Spinal cord (tissue), 10 donors: ENCODE data around the gene GAMT. TPM values are rescaled to one million over a fixed set of nuclear protein-coding genes. Genes with fewer than 3 reads are reported as not detected.

Experiments
- DNase-seq, 6 donors: peaks; one replicate each; pipeline versions ENCODE4 v3.0.0 to v3.0.0-alpha.2; 2013 to 2015; ENCODE audit warnings: low spot score in 6 of 6, low read depth in 4 of 6
- H3K27ac ChIP-seq: one replicate; pipeline ENCODE4 v1.5.1; 2013; ENCODE audit warnings: low read depth, low read length, control low read depth
- H3K27me3 ChIP-seq: one replicate; pipeline ENCODE4 v1.6.1; 2013; ENCODE audit warnings: low read length; ENCODE audit not compliant: control insufficient read depth, insufficient read depth
- H3K36me3 ChIP-seq: one replicate; pipeline ENCODE4 v1.6.1; 2013; ENCODE audit warnings: low read length; ENCODE audit not compliant: control insufficient read depth, insufficient read depth
- H3K4me1 ChIP-seq: one replicate; pipeline ENCODE4 v1.6.1; 2013; ENCODE audit warnings: low read length; ENCODE audit not compliant: control insufficient read depth, insufficient read depth
- H3K4me3 ChIP-seq: one replicate; pipeline ENCODE4 v1.5.1; 2013; ENCODE audit warnings: low read depth, low read length, control low read depth
- H3K9me3 ChIP-seq: one replicate; pipeline ENCODE4 v1.6.1; 2013; ENCODE audit warnings: low read length; ENCODE audit not compliant: control insufficient read depth, insufficient read depth
- whole genome bisulfite sequencing: methylation state at CpG from one replicate; pipeline ENCODE4 v1.1.5; 2013; ENCODE audit warnings: missing lambda C conversion rate; ENCODE audit not compliant: insufficient coverage; 5-methylcytosine and 5-hydroxymethylcytosine counted together
- polyA plus RNA-seq, 2 donors: library from polyadenylated mRNA; unstranded; fragments of 120-200 nt; gene quantifications; one replicate each; pipeline ENCODE4 v1.2.1, GENCODE V29; 2013; ENCODE audit not compliant: insufficient read length in 2 of 2
- total RNA-seq, 2 donors: library from RNA; depleted of rRNA in 1 of 2; stranded (reverse); fragments of 120-200 nt in 1 of 2; fragments of >200 nt in 1 of 2; gene quantifications; one replicate each; pipeline versions ENCODE4 v1.2.3 to v1.2.4, GENCODE V29; 2013 to 2014
- donor health status: healthy.

Gene GAMT
- total and polyA plus RNA-seq, 4 donors = 15.5 to 81.2 (median 53.6) TPM

DNA sequence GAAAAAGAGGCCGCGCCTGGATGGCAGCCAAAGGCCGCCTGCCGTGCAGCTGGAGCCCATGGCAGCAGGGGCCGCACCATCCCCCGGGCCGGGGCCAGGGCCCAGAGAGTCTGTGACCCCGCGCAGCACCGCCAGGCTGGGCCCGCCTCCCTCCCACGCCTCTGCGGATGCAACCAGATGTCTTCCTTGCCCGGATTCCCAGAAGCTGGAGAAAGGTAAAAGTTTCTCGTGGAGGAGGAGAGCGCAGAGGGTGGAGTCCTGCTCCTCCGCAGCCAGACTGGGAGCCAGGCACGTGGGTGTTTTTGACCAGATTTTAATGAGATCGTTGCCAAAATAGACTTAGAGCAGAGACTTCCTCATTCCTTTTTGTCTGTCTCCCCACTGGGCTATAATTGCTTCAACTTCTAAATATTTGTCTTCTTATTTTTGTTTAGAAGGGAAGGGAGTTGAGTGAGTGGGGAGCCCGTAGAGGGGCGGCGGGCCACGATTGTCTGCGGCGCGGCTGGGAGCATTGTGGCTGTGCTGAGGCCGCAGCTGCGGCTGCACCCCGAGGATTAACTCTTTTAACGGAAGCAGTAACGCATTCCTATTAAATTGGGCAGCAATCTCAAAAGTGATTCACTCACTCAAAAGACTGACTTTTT lies 40.4 kb downstream of the GAMT start:
- DNase-seq = peak in 3 of 6 donors; percentile 73 to 91 (median 79)
- Histone ChIP-seq H3K4me1 (peaks cover 62% of the 10 kb centered on the region), H3K27ac (peak overlapping the region; percentile 82), H3K36me3 (peaks cover 65% of the 10 kb centered on the region), H3K27me3 (no peaks in the 10 kb centered on the region), H3K4me3 (peak overlapping the region; percentile 32), H3K9me3 (no peaks in the 10 kb centered on the region)
- 4% methylated on average over 29 of the region's 31 CpGs for WGBS

GRCh38 chr19:1360126-1360817 lies 41.1 kb downstream of the GAMT start:
- Histone ChIP-seq H3K36me3 (peaks cover 58% of the 10 kb centered on the region), H3K27me3 (no peaks in the 10 kb centered on the region), H3K27ac (peak overlapping the region; percentile 82), H3K4me3 (no peak overlapping the region), H3K9me3 (no peaks in the 10 kb centered on the region), H3K4me1 (peaks cover 67% of the 10 kb centered on the region)
- WGBS = 33% methylated on average over 30 of the region's 30 CpGs
- peak in 1 of 6 donors; percentile 22 for DNase-seq

- Histone ChIP-seq H3K9me3 (no peaks in the 10 kb centered on the region), H3K27me3 (no peaks in the 10 kb centered on the region), H3K36me3 (peaks cover 38% of the 10 kb centered on the region), H3K4me1 (peaks cover 68% of the 10 kb centered on the region), H3K4me3 (no peak overlapping the region), H3K27ac (no peak overlapping the region)
- DNase-seq = peak in 1 of 6 donors; percentile 87
- 61% methylated on average over 21 of the region's 24 CpGs for WGBS
Observed at GRCh38 chr19:1357531-1358109, 43.7 kb downstream of the GAMT start.

DNA sequence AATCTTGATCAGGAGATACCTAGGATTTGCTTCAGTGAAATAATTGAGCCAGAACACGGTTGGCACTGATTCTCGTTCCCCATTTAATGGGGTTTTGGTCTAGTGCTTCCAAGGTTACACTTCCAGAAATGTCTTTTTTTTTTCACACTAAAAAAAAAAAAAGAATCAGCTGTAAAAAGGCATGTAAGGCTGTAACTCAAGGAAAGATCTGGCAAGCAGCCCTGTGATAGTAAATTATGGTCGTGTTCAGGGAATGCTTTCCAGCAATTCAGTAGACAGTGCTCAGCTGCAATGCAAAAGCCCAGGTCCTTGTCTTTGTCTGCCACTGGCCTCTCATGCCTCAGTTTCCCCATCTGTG lies 44.9 kb downstream of the GAMT start:
- DNase-seq = peak in 4 of 6 donors; percentile 64 to 90 (median 74)
- H3K36me3 ChIP-seq = peaks cover 28% of the 10 kb centered on the region
- 10% methylated on average over 1 of the region's 3 CpGs for WGBS
- no peaks in the 10 kb centered on the region for H3K27me3 ChIP-seq
- peaks cover 56% of the 10 kb centered on the region for H3K4me1 ChIP-seq
- H3K27ac ChIP-seq = peak overlapping the region; percentile 91
- peak overlapping the region; percentile 75 for H3K4me3 ChIP-seq
- no peaks in the 10 kb centered on the region for H3K9me3 ChIP-seq

DNA sequence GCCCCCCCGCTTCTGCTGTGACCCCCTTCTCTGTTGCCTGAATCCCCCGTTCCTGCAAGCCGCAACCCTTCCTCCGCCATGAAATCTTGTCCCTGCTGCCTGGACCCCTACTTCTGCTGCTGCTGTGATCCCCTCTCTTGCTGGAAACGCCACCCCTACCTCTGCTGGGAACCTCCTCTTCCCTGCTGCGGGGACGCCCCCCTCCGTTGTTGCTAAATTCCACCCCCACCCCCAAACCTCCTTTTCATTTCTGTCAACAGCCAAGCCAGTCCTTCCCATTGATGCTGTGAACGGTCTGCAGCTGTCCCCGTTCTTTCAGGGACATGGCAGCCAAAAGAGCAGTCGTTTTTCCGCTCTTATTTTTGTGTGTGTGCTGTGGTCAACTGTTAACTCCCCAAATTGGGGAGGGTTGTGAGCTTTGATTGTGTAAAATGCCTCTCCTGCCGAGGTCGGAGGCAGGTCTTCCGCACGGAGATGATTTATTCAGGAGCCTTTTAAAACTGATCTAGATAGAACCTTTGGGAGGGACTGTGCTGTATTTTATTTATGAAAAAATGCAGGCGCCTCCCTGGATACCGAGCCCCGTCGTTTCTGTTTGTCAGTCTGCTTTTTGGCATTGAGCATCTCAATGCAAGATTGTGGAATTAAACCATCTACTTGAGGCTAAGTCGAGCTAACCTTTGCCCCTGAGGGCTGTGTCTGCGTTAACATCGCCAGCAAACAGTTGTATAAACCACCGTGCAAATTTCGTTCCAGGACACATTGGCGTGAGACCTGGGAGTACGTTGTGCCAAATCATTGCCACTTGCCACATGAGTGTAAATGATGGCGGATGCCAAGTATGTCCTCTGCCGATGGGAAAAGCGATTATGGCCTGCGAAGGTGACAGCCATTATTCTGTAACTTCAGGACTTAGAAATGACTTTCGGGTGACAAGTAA lies 45.5 kb downstream of the GAMT start:
- Histone ChIP-seq H3K4me3 (peak overlapping the region; percentile 75), H3K27ac (peak overlapping the region; percentile 91), H3K4me1 (peaks cover 50% of the 10 kb centered on the region), H3K27me3 (no peaks in the 10 kb centered on the region), H3K36me3 (peaks cover 24% of the 10 kb centered on the region), H3K9me3 (no peaks in the 10 kb centered on the region)
- DNase-seq = peak in 4 of 6 donors; percentile 57 to 92 (median 78)
- WGBS = 7% methylated on average over 32 of the region's 32 CpGs

DNA sequence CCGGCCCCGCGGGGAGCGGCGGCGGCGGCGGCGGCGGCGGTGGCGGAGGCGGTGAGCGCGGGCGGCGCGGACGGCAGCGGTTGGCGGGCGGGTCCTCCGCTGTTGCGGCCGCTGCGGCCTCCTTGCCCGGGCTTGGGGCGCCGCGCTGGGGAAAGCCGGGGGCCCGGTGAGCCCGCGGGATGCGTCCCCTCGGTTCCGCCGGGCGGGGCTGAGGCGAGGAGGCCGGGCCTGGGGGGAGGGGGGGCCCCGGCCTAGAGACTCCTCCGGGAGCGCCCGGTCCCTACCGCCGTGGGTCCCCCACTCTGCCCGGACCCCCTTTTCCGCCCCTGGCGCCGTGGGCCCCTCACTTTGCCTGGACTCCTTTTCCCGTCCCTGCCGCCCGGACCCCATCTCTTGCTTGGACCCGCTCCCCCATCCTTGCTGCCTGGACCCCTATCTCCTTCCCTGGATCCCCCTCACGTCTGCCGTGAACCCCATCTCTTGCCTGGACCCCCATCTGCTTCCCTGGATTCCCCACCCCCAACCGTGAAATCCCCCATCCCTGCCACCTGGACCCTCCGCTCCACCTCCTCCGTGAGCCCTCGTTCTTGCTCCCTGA lies 46.3 kb downstream of the GAMT start:
- Histone ChIP-seq H3K27ac (peak overlapping the region; percentile 91), H3K36me3 (peaks cover 16% of the 10 kb centered on the region), H3K9me3 (no peaks in the 10 kb centered on the region), H3K4me1 (peaks cover 42% of the 10 kb centered on the region), H3K4me3 (peak overlapping the region; percentile 75), H3K27me3 (no peaks in the 10 kb centered on the region)
- WGBS = 0% methylated on average over 61 of the region's 61 CpGs
- DNase-seq = no peak

- no peaks in the 10 kb centered on the region for H3K27me3 ChIP-seq
- no peak overlapping the region for H3K4me3 ChIP-seq
- peaks cover 5% of the 10 kb centered on the region for H3K36me3 ChIP-seq
- no peak for DNase-seq
- H3K9me3 ChIP-seq = no peaks in the 10 kb centered on the region
- WGBS = 94% methylated on average over 5 of the region's 9 CpGs
- H3K27ac ChIP-seq = no peak overlapping the region
- peaks cover 28% of the 10 kb centered on the region for H3K4me1 ChIP-seq
Observed at GRCh38 chr19:1353144-1353543, 48.2 kb downstream of the GAMT start.

- WGBS = 46% methylated on average over 20 of the region's 21 CpGs
- no peaks in the 10 kb centered on the region for H3K27me3 ChIP-seq
- no peak overlapping the region for H3K27ac ChIP-seq
- no peaks in the 10 kb centered on the region for H3K36me3 ChIP-seq
- H3K4me1 ChIP-seq = peaks cover 18% of the 10 kb centered on the region
- H3K9me3 ChIP-seq = no peaks in the 10 kb centered on the region
- H3K4me3 ChIP-seq = no peak overlapping the region
- peak in 2 of 6 donors; percentile 44 to 86 for DNase-seq
Observed at GRCh38 chr19:1351381-1351851, 49.9 kb downstream of the GAMT start.

DNA sequence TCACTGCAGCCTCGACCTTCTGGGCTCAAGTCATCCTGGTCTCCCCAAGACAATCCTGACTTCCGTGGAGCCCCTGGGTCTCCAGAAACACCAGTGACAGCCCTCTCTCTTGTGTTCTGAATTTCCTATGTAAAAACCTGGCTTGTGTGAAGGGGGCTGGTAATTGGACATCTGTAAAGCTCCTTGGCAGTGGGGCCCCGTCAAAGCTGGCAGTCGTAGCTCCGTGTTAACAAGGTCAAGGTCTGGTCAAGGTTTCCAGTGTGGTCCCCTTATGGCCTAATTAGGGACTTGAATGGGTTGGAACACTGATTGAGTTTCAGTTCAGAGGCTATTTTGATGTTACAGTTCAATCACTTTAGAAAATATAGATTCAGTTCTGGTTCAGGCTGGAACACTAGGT lies 50.5 kb downstream of the GAMT start:
- H3K27ac ChIP-seq = no peak overlapping the region
- WGBS = 10% methylated on average over 3 of the region's 5 CpGs

More for the DNA sequence above, 50.5 kb downstream of the GAMT start:
- Histone ChIP-seq H3K36me3 (no peaks in the 10 kb centered on the region), H3K4me1 (peaks cover 15% of the 10 kb centered on the region), H3K4me3 (no peak overlapping the region), H3K9me3 (no peaks in the 10 kb centered on the region), H3K27me3 (no peaks in the 10 kb centered on the region)
- DNase-seq = peak in 1 of 6 donors; percentile 38
